ENCODE results near the gene LTN1.

- TF ChIP-seq POLR2A (IDR thresholded peaks at IDR 0.05) (no peak), CTCF (IDR thresholded peaks at IDR 0.05) (no peak)
Observed at GRCh38 chr21:28963831-28964230, 28.8 kb downstream of the LTN1 start.

Measured in lower leg skin (tissue), 3 donors.